Measurements from ENCODE around the gene R3HDM2. TPM values are rescaled to one million over a fixed set of nuclear protein-coding genes. Genes with fewer than 3 reads are reported as not detected.

R3HDM2 gene
- total and polyA plus RNA-seq, 4 experiments from 2014 or later = 3.9 to 132 (median 71.5) TPM

DNA sequence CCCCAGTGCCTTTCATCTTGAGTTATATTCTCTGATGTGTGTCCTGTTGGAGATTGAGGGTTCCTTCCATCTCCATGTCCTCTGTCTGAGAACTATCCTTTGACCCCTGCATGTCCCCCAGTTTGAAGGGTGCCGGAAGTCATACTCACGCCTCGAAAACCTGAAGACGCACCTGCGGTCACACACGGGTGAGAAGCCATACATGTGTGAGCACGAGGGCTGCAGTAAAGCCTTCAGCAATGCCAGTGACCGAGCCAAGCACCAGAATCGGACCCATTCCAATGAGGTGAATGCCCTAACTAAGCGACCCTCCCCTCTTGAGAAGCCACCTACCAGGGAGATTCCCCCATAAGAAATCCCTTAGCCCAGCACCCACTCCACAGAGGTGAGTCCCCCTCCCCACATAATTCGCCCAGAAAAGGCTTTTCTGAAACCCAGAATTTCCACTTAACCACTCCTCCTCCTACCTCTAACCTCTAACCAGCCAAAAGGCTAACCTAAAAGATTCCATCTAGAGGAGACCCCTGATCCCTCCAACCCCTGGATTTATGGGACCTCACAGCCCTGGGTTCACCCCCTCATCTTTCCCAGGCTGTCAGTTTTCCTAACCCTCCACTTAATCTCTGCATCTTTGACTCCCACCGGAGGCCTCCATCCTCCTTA, 36.5 kb upstream of the R3HDM2 start:
- Mint-ChIP-seq H3K27me3 (peaks cover 4 to 5% of the 10 kb centered on the region in 2 donors), H3K4me1 (peaks cover 8 to 40% (median 16%) of the 10 kb centered on the region in 4 donors), H3K27ac (peak overlapping the region in 5 of 7 donors; percentile 32 to 70 (median 48)), H3K36me3 (peaks cover 20 to 34% of the 10 kb centered on the region in 2 donors), H3K9me3 (peaks cover 0 to 2% (median 0%) of the 10 kb centered on the region in 8 donors), H3K4me3 (peak overlapping the region in 2 of 8 donors; percentile 12 to 46)
- DNase-seq = peak in 1 of 5 donors; percentile 31
- Histone ChIP-seq H3K27ac (ENCODE audit: low read depth, low read length) (no peak overlapping the region), H3K27me3 (ENCODE audit: insufficient read depth, low read length) (no peaks in the 10 kb centered on the region), H3K36me3 (ENCODE audit: insufficient read depth, low read length) (peaks cover 34% of the 10 kb centered on the region), H3K9me3 (ENCODE audit: control insufficient read depth in 1 of 2, low read length in 2 of 2) (no peaks in the 10 kb centered on the region), H3K4me1 (ENCODE audit: insufficient read depth, low read length) (peaks cover 20% of the 10 kb centered on the region), H3K4me3 (ENCODE audit: low read length in 2 of 2) (no peak overlapping the region)
- POLR2A ChIA-PET (ENCODE audit: partially characterized antibody) = interaction anchor here (9.6 kb wide), 1 partner anchor 11 kb away, joined by 225 read pairs; the partner anchor contains the start of gene ARHGAP9
- CTCF ChIA-PET (ENCODE audit: partially characterized antibody) = interaction anchor here (0.8 to 1.4 kb wide), 2 partner anchors 9 to 10 kb away, joined by 3 read pairs; no protein-coding TSS in a partner anchor
- intact Hi-C loops (cut with micrococcal nuclease) = no loop called here

DNA sequence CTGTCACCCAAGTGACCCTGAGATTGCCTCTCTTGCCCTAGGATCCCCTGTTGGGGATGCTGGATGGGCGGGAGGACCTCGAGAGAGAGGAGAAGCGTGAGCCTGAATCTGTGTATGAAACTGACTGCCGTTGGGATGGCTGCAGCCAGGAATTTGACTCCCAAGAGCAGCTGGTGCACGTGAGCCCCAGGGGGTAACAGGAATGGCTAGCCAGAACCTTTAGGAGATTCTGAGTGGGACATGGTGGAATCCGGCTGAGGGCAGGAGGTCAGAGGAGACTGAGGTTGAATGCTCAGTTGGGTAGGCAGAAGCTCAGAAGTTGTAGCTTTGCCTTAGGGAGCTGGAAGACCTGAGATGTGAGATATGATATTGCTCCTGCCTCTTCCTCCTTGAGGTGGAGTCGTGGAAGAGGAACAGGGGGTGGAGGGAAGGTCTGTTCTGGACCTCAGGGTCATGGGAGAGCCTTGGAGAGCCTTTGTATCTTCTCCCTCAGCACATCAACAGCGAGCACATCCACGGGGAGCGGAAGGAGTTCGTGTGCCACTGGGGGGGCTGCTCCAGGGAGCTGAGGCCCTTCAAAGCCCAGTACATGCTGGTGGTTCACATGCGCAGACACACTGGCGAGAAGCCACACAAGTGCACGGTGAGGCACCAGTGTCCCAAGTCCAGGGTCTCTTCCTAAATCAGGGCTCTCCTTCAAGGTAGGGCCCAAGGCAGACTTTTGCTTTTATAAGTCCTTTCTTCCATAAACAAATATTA, 35.1 kb upstream of the R3HDM2 start:
- peaks cover 0 to 2% (median 0%) of the 10 kb centered on the region in 8 donors for H3K9me3 Mint-ChIP-seq
- Histone ChIP-seq H3K27ac (ENCODE audit: low read depth, low read length) (no peak overlapping the region), H3K4me1 (ENCODE audit: insufficient read depth, low read length) (peaks cover 21% of the 10 kb centered on the region), H3K27me3 (ENCODE audit: insufficient read depth, low read length) (peaks cover 9% of the 10 kb centered on the region), H3K36me3 (ENCODE audit: insufficient read depth, low read length) (peaks cover 19% of the 10 kb centered on the region), H3K9me3 (ENCODE audit: control insufficient read depth in 1 of 2, low read length in 2 of 2) (no peaks in the 10 kb centered on the region), H3K4me3 (ENCODE audit: low read length in 2 of 2) (no peak overlapping the region)
- intact Hi-C loops (cut with micrococcal nuclease) = no loop called here
- peaks cover 14 to 20% of the 10 kb centered on the region in 2 donors for H3K36me3 Mint-ChIP-seq
- peaks cover 7 to 11% of the 10 kb centered on the region in 2 donors for H3K27me3 Mint-ChIP-seq
- peaks cover 13 to 47% (median 18%) of the 10 kb centered on the region in 4 donors for H3K4me1 Mint-ChIP-seq
- peak overlapping the region in 4 of 7 donors; percentile 18 to 56 (median 50) for H3K27ac Mint-ChIP-seq
- CTCF ChIA-PET (ENCODE audit: partially characterized antibody) = interaction anchor here (0.8 to 9.6 kb wide), 5 partner anchors 8 to 155 kb away, joined by 3 to 204 read pairs (median 3); partner anchors contain the start of genes ARHGAP9 and INHBE
- no peak overlapping the region for H3K4me3 Mint-ChIP-seq
- no peak for DNase-seq
- POLR2A ChIA-PET (ENCODE audit: partially characterized antibody) = interaction anchor here (0.9 to 9.6 kb wide), 3 partner anchors 12 to 354 kb away, joined by 3 to 225 read pairs (median 3); partner anchors contain the start of gene ARHGAP9

GRCh38 chr12:57465030-57465746, 34.3 kb upstream of the R3HDM2 start:
- Histone ChIP-seq H3K4me3 (ENCODE audit: low read length in 2 of 2) (no peak overlapping the region), H3K27ac (ENCODE audit: low read depth, low read length) (no peak overlapping the region), H3K4me1 (ENCODE audit: insufficient read depth, low read length) (peaks cover 28% of the 10 kb centered on the region), H3K36me3 (ENCODE audit: insufficient read depth, low read length) (peaks cover 12% of the 10 kb centered on the region), H3K27me3 (ENCODE audit: insufficient read depth, low read length) (peaks cover 12% of the 10 kb centered on the region), H3K9me3 (ENCODE audit: control insufficient read depth in 1 of 2, low read length in 2 of 2) (no peaks in the 10 kb centered on the region)
- Mint-ChIP-seq H3K4me3 (peak overlapping the region in 2 of 8 donors; percentile 15 to 27), H3K27ac (peak overlapping the region in 3 of 7 donors; percentile 18 to 56 (median 53)), H3K36me3 (peaks cover 14 to 18% of the 10 kb centered on the region in 2 donors), H3K4me1 (peaks cover 17 to 53% (median 23%) of the 10 kb centered on the region in 4 donors), H3K27me3 (peaks cover 7 to 15% of the 10 kb centered on the region in 2 donors), H3K9me3 (peaks cover 0 to 2% (median 0%) of the 10 kb centered on the region in 8 donors)
- CTCF ChIA-PET (ENCODE audit: partially characterized antibody) = interaction anchor here (0.6 to 9.6 kb wide), 5 partner anchors 11 to 204 kb away, joined by 3 to 204 read pairs (median 3); partner anchors contain the start of genes ARHGAP9 and INHBE
- intact Hi-C loops (cut with micrococcal nuclease) = no loop called here
- DNase-seq = no peak
- POLR2A ChIA-PET (ENCODE audit: partially characterized antibody) = interaction anchor here (9.6 kb wide), 1 partner anchor 13 kb away, joined by 225 read pairs; the partner anchor contains the start of gene ARHGAP9

- ChIA-PET CTCF (ENCODE audit: partially characterized antibody) (interaction anchor here (2.4 to 9.6 kb wide), 3 partner anchors 7 to 14 kb away, joined by 15 to 204 read pairs (median 31); partner anchors contain the start of genes ARHGAP9 and INHBE), POLR2A (ENCODE audit: partially characterized antibody) (interaction anchor here (9.6 kb wide), 1 partner anchor 14 kb away, joined by 225 read pairs; the partner anchor contains the start of gene ARHGAP9)
- peaks cover 6% of the 10 kb centered on the region for H3K36me3 ChIP-seq (ENCODE audit: insufficient read depth, low read length)
- peaks cover 17 to 57% (median 26%) of the 10 kb centered on the region in 4 donors for H3K4me1 Mint-ChIP-seq
- no peak for DNase-seq
- peaks cover 0 to 2% (median 0%) of the 10 kb centered on the region in 8 donors for H3K9me3 Mint-ChIP-seq
- no peak overlapping the region for H3K4me3 ChIP-seq (ENCODE audit: low read length in 2 of 2)
- H3K27me3 ChIP-seq (ENCODE audit: insufficient read depth, low read length) = peaks cover 12% of the 10 kb centered on the region
- H3K27ac Mint-ChIP-seq = peak overlapping the region in 2 of 7 donors; percentile 2 to 56
- intact Hi-C loops (cut with micrococcal nuclease) = loop anchor here (5.0 kb wide), 2 partner anchors 157 to 278 kb away; no protein-coding TSS in a partner anchor
- peak overlapping the region in 2 of 8 donors; percentile 15 to 27 for H3K4me3 Mint-ChIP-seq
- H3K9me3 ChIP-seq (ENCODE audit: control insufficient read depth in 1 of 2, low read length in 2 of 2) = no peaks in the 10 kb centered on the region
- peaks cover 31% of the 10 kb centered on the region for H3K4me1 ChIP-seq (ENCODE audit: insufficient read depth, low read length)
- H3K27ac ChIP-seq (ENCODE audit: low read depth, low read length) = no peak overlapping the region
- H3K27me3 Mint-ChIP-seq = peaks cover 7 to 15% of the 10 kb centered on the region in 2 donors
- peaks cover 14% of the 10 kb centered on the region in 2 donors for H3K36me3 Mint-ChIP-seq
Observed at GRCh38 chr12:57464569-57464968, 33.7 kb upstream of the R3HDM2 start.

- Histone ChIP-seq H3K9me3 (ENCODE audit: control insufficient read depth in 1 of 2, low read length in 2 of 2) (no peaks in the 10 kb centered on the region), H3K27me3 (ENCODE audit: insufficient read depth, low read length) (peaks cover 12% of the 10 kb centered on the region), H3K27ac (ENCODE audit: low read depth, low read length) (no peak overlapping the region), H3K4me3 (ENCODE audit: low read length in 2 of 2) (no peak overlapping the region), H3K4me1 (ENCODE audit: insufficient read depth, low read length) (peaks cover 36% of the 10 kb centered on the region), H3K36me3 (ENCODE audit: insufficient read depth, low read length) (no peaks in the 10 kb centered on the region)
- Mint-ChIP-seq H3K36me3 (peaks cover 3 to 5% of the 10 kb centered on the region in 2 donors), H3K9me3 (no peaks in the 10 kb centered on the region), H3K4me1 (peaks cover 23 to 62% (median 35%) of the 10 kb centered on the region in 4 donors), H3K4me3 (peak overlapping the region in 6 of 8 donors; percentile 86 to 95 (median 90)), H3K27ac (peak overlapping the region in 6 of 7 donors; percentile 49 to 80 (median 66)), H3K27me3 (peaks cover 7 to 18% of the 10 kb centered on the region in 2 donors)
- no peak for DNase-seq
- ChIA-PET POLR2A (ENCODE audit: partially characterized antibody) (interaction anchor here (1.1 to 9.6 kb wide), 4 partner anchors 9 to 57 kb away, joined by 3 to 225 read pairs (median 9); partner anchors contain the start of genes ARHGAP9 and DDIT3), CTCF (ENCODE audit: partially characterized antibody) (interaction anchor here (0.5 to 9.6 kb wide), 14 partner anchors 9 to 278 kb away, joined by 3 to 204 read pairs (median 4); partner anchors contain the start of genes ARHGAP9, DDIT3 and INHBE)
- intact Hi-C loops (cut with micrococcal nuclease) = loop anchor here (1.0 to 5.0 kb wide), 7 partner anchors 15 to 279 kb away; partner anchors contain the start of genes MBD6 and PIP4K2C
Observed at GRCh38 chr12:57462912-57463253, 32.0 kb upstream of the R3HDM2 start.
